T-helper 2 cell treated with Interferon-gamma antibody and Interleukin-4, amounts not matched to agents 100 ng/mL and 5 ng/mL, for 36 hours (primary cell): Measurements from ENCODE around the gene AGFG2. TPM values are rescaled to one million over a fixed set of nuclear protein-coding genes. Genes with fewer than 3 reads are reported as not detected.
"Not testable (repeated sequence)": the region's sequence is repeated elsewhere in the genome, so short reads cannot be mapped to it uniquely, and the experiment has no call there.

Source experiments
- intact Hi-C: fragments of 100-400 bp; cut with micrococcal nuclease; formaldehyde crosslinking; loops from one replicate; pipeline ENCODE4 v1.15.1; 2023
- total RNA-seq: library from RNA; stranded (reverse); gene quantifications from 2 replicates; pipeline ENCODE4 v1.2.3, GENCODE V29; 2022

The AGFG2 gene
- total RNA-seq, 1 donor from 2014 or later: 39.2 TPM

DNA sequence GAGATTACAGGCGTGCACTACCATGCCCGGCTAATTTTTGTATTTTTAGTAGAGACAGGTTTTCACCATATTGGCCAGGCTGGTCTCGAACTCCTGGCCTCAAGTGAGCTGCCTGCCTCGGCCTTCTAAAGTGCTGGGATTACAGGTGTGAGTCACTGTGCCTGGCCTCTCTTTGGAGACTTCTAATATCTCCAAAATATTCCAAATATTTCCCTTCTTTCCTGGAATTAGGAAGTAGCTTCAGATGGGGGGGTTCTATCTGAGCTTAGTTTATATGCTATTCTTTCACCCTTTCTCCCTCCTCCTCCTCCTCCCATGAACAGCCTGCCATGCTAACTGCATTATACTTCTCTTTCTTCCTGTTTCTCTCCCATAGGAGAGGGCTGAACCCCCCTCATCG, 9.4 kb downstream of the AGFG2 start:
- intact Hi-C loops: not testable (repeated sequence)

DNA sequence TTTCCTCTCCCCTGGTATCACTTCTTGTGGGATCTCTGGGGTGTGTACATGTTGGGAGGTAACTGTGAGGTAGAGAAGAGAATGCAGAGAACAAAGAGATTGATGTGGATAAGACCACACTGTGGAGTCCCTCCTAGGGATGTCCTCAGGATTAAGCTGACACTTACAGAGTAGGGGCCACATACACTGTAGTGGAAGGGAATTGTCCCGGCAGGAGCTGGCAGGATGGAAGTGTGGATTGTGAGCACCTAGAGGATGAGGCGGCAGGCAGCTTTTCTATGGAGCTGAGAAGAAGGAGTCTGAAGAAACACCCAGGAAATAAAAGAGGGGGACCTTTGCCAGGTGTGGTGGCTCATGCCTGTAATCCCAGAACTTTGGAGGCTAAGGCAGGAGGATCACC, 13.5 kb downstream of the AGFG2 start:
- intact Hi-C loops: no loop called here

GRCh38 chr7:100553032-100553431, 14.0 kb downstream of the AGFG2 start:
- intact Hi-C loops: no loop called here

DNA sequence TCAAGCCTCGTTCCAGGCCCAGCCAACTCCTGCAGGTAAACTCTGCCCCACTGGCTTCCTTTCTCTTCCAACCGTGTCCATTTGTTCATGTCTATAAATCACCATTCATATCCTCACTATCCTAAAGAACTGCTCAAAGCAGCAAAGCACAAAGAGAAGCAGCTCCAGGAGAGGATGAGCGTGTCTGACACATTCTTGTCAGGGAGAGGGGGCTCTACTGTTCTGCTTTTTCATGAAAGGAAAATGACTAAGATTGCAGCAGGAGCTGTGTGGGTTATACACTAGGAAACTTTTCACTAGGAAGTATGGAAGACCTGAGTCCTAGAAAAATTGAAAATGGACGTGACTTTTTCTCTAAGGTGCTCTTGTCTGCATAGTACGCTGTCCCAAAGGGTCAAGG, 16.7 kb downstream of the AGFG2 start:
- intact Hi-C loops: no loop called here

GRCh38 chr7:100556541-100556940, 17.5 kb downstream of the AGFG2 start:
- intact Hi-C loops: no loop called here

GRCh38 chr7:100559127-100559526, 20.1 kb downstream of the AGFG2 start:
- intact Hi-C loops: loop anchor here (1.0 to 2.0 kb wide), 2 partner anchors 20 to 90 kb away; partner anchors contain the start of gene AGFG2

- intact Hi-C loops: no loop called here
These were observed 22.6 kb downstream of the AGFG2 start for GRCh38 chr7:100561491-100562194.

DNA sequence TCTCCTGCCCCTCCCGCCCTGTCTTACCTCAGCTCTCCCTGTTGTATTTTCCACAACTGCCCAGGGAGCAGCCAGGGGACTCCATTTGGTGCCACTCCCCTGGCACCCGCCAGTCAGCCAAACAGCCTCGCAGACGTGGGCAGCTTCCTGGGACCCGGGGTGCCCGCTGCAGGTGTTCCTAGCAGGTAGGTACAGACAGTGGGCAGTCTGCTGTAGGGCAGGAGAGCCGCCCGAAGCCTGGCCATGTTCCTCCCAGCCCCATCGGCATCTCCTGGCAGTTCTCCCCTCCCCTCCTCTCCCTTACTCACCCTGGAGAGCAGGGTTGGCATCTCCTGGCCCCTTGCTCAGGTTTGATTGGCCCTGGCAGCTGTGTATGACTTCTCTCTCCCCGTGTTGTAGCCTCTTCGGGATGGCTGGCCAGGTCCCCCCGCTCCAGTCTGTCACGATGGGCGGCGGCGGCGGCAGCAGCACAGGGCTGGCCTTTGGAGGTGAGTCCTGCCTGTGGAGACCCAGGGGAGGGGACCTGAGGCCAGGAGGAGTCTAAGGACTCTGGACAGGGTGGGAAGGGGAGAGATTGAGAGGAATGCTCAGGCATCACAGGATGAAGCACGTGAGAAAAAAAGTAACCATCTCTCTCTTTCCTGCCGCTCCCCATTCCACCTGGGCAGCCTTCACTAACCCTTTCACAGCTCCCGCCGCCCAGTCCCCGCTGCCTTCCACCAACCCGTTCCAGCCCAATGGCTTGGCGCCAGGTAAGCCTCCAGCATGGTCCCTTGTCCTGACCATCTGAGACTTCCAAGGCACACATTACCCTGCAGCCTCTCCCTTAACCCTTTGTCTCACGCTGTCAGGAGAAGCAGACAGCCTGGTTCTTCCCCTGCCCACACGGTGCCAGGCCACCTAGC, 23.4 kb downstream of the AGFG2 start:
- intact Hi-C loops: no loop called here

DNA sequence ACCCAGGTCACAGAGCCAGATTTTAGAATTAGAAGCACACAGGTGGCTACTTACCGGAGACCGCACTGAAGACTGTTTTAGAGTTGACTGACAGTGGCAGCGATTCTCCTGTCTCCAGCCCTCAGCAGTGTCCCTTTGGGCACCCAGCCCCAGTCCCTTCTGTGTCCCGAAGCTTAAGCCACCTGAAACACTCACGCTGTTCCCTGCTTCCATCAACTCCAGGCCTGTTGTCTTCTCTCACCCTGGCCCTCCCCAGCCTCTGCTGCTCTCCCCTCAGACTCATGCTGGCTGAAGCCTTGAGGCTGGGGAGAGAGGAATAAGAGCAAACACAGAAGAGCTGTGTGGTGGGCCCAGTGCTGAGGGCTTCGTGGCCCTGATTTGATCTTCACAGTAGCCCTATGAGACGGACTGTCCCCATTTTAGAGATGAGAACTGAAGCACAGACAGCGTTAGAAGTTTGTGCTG, 24.1 kb downstream of the AGFG2 start:
- intact Hi-C loops: no loop called here

- intact Hi-C loops: loop anchor here (1.0 kb wide), 2 partner anchors 85 to 127 kb away; partner anchors contain the start of gene TSC22D4
These were observed 24.9 kb downstream of the AGFG2 start for GRCh38 chr7:100563809-100564400.

GRCh38 chr7:100564405-100564804, 25.4 kb downstream of the AGFG2 start:
- intact Hi-C loops: loop anchor here (1.0 kb wide), 2 partner anchors 85 to 127 kb away; partner anchors contain the start of gene TSC22D4

- intact Hi-C loops: no loop called here
These were observed 26.1 kb downstream of the AGFG2 start for GRCh38 chr7:100565133-100565571.

GRCh38 chr7:100566018-100566531, 27.1 kb downstream of the AGFG2 start:
- intact Hi-C loops: no loop called here

DNA sequence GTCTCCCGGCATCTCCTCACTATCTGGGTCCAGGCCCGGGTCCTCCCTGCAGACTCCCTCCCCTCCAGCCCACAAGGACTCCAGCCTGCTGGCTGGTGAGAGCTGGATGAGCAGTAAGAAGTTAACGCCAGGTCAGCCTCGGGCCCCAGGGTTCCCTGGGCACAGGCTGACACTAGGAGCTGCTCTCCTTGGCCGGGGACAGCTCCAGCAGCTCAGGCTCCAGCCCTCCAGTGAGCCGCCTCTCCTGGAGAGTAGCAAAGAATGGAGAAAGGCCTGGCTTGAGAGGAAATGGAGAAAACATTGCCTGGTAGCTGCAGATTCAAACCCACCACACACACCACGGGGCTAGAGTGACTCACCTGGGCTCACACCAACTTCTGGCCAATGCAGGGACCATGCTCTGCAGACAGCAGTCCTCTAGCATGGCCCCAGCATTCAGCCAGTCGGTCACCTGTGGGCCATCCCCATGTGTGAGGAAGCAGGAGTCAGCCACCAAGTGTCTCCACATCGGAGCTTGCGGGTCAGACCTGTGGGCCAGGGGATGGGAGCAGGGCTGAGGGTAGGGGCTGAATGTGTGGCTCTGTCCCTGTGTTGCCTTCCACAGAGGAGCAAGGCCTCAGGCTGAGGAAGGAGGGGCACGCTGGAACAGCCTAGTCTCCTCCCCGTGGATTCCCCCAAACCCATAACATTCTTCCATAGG, 28.2 kb downstream of the AGFG2 start:
- intact Hi-C loops: no loop called here

- intact Hi-C loops: no loop called here
These were observed 28.8 kb downstream of the AGFG2 start for GRCh38 chr7:100567751-100568175.

GRCh38 chr7:100568176-100568895, 29.3 kb downstream of the AGFG2 start:
- intact Hi-C loops: no loop called here

DNA sequence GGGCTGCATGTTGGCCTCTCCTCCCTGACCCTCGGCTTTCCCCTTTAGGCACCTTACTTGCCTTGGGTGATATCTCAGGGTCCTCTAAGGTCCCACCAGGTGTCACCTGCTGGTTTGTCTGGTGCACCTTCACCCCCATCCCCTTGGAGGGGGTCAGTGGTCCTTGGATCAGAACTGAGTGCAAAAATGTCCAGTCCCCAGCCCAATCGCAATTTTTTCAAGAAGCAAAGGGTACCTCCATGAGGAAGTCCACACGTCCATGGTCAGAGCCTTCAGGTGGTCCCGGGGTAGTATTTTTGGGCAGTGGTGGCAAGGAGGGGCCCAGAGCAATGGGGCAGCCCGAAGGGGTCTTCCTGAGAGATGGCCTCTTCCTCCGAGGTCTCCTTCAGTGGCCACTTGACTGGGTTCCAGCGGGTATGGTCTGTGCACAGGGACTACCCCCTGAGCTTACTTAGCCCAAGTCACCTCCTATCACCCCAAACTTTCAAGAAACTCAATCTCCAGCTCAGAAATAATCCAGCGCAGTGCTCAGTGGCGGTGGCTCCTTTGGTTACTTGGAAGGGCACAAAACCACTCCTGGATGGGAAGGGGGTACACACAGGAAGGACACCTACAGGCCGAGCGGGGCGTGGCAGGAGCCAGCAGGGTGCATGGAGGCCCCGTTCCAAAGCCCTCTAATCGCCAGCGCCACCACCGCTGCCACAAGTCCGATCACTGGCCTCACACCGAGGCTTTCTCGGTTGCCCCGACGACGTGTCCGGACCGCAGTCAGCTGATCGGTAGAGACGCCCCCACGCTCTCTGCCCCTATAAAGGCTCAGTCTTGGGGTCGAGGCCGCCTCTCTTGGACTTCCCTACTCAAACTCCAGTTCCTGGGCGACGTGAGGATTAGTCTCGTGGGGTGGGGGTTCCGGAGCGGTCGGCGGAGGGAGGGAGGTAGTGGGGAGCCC, 30.2 kb downstream of the AGFG2 start:
- intact Hi-C loops: no loop called here

GRCh38 chr7:100570954-100571828, 32.2 kb downstream of the AGFG2 start:
- intact Hi-C loops: loop anchor here (1.0 kb wide), 1 partner anchor 12 kb away; no protein-coding TSS in a partner anchor
